Measurements from ENCODE around the gene MED8.

The MED8 gene

DNA sequence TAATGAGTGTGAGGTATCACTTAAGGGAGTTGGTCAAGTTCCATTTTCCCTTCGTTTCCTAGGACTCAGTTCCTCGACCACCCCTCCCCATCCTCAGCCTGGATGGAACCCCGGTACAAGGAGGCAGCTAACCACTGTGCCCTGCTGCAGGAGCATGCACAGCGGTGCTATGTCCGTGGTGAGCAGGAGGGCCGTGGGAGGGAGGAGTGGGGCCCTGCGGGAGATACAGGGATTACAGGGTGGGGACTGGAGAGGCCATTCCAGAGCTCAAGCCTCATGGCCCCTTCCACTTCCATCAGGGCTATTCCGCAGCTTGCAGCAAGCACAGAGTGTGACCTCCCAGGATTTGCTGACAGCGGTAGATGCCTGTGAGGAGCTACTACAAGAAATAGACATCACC, 38.3 kb upstream of the MED8 start:
- no peak for DNase-seq (ENCODE audit: low read depth)
- TF ChIP-seq, protein P1, sequence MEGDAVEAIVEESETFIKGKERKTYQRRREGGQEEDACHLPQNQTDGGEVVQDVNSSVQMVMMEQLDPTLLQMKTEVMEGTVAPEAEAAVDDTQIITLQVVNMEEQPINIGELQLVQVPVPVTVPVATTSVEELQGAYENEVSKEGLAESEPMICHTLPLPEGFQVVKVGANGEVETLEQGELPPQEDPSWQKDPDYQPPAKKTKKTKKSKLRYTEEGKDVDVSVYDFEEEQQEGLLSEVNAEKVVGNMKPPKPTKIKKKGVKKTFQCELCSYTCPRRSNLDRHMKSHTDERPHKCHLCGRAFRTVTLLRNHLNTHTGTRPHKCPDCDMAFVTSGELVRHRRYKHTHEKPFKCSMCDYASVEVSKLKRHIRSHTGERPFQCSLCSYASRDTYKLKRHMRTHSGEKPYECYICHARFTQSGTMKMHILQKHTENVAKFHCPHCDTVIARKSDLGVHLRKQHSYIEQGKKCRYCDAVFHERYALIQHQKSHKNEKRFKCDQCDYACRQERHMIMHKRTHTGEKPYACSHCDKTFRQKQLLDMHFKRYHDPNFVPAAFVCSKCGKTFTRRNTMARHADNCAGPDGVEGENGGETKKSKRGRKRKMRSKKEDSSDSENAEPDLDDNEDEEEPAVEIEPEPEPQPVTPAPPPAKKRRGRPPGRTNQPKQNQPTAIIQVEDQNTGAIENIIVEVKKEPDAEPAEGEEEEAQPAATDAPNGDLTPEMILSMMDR (IDR thresholded peaks at IDR 0.05; ENCODE audit: control insufficient read depth, extremely low read depth, insufficient read depth), result no peak
- H3K4me3 ChIP-seq (ENCODE audit: low read depth, low read length), result no peak overlapping the region

DNA sequence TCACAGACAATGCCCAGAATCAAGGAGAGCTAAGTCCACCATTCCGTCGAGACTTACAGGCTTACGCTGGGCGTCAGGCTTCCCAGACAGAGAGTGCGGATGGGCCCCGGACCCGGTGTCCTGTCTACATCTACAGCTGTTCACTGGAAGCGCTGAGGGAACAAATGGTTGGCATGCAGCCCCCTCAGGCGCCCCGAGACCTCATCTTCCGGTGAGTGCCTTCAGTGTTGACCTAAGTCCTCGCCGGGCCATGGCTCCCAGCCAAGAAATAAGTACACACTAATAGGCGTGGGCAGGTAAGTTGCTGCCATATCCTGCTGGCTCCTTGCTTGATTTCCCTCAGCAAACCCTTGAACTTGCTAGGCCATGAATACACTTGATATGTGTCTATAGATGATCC, 37.9 kb upstream of the MED8 start:
- no peak overlapping the region for H3K4me3 ChIP-seq (ENCODE audit: low read depth, low read length)
- TF ChIP-seq, protein P1 (IDR thresholded peaks at IDR 0.05; ENCODE audit: control insufficient read depth, extremely low read depth, insufficient read depth), result no peak
- peak; percentile 18 for DNase-seq (ENCODE audit: low read depth)

DNA sequence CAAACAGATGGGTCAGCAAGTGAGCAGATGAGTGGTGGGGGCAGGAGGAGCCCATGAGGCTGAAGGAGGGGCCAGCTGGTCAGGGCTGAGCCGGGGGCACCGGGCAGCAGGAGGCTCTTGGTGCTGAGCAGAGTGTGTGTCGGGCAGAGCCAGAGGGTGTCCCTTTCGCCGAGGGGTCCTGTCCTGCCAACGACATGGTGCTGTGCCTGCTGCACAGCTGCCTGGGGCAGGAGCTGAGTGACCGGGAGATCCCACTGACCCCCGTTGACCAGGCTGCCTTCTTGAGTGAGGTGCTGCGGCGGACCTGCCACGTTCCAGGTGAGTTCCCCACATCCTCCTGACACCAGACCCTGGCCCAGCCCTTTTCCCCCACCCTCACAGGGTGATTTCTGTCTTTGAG, 36.6 kb upstream of the MED8 start:
- TF ChIP-seq, protein P1 (IDR thresholded peaks at IDR 0.05; ENCODE audit: control insufficient read depth, extremely low read depth, insufficient read depth), result no peak
- no peak for DNase-seq (ENCODE audit: low read depth)
- H3K4me3 ChIP-seq (ENCODE audit: low read depth, low read length), result no peak overlapping the region

DNA sequence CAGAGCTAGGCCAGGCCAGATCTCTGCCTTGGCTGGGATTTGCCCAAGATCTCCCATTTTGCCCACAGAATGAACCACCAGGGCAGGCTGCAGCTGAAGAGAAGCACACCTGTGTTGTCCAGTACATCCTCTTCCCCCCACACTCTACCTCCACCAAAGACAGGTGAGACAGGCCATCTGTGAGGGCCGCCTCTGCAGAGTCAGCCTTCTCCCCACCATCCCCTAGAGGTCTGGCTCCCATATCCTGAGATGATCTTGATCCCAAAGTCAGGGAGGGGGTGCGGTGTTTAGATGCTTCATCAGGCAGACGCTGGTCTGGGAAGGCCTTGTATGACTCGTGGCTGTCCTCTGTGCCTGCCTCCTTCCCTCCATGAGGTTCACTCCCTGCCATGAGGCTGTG, 35.4 kb upstream of the MED8 start:
- DNase-seq (ENCODE audit: low read depth), result no peak
- H3K4me3 ChIP-seq (ENCODE audit: low read depth, low read length), result no peak overlapping the region

DNA sequence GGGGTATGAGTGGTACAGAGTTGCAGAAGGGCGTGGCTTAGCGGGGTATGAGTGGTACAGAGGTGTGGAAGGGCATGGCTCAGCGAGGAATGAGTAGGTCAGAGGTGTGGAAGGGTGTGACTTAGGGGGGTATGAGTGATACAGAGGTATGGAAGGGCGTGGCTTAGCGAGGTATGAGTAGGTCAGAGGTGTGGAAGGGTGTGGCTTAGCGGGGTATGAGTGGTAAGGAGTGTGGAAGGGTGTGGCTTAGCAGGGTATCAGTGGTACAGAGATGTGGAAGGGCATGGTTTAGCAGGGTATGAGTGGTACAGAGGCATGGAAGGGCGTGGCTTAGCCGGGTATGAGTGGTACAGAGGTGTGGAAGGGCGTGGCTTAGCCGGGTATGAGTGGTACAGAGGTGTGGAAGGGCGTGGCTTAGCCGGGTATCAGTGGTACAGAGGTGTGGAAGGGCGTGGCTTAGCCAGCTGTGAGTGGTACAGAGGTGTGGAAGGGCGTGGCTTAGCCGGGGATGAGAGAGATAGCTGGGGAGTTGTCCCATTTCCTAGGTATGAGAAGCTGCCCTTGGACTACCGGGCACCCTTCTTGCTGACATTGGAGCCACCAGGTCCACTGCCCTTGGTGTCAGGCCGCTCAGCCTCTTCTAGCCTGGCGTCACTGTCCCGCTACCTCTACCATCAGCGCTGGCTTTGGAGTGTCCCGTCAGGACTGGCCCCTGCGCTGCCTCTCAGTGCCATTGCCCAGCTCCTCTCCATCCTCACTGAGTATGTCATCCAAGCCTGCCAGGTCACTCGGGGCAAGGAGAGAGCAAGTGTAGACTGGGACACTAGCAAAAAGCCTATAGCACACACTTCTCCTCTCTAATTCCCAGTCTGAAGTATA, 34.3 kb upstream of the MED8 start:
- TF ChIP-seq, protein P1 (IDR thresholded peaks at IDR 0.05; ENCODE audit: control insufficient read depth, extremely low read depth, insufficient read depth), result no peak
- no peak for DNase-seq (ENCODE audit: low read depth)
- H3K4me3 ChIP-seq (ENCODE audit: low read depth, low read length), result no peak overlapping the region

More for the DNA sequence above, 35.4 kb upstream of the MED8 start:
- TF ChIP-seq, protein P1 (IDR thresholded peaks at IDR 0.05; ENCODE audit: control insufficient read depth, extremely low read depth, insufficient read depth), result no peak

DNA sequence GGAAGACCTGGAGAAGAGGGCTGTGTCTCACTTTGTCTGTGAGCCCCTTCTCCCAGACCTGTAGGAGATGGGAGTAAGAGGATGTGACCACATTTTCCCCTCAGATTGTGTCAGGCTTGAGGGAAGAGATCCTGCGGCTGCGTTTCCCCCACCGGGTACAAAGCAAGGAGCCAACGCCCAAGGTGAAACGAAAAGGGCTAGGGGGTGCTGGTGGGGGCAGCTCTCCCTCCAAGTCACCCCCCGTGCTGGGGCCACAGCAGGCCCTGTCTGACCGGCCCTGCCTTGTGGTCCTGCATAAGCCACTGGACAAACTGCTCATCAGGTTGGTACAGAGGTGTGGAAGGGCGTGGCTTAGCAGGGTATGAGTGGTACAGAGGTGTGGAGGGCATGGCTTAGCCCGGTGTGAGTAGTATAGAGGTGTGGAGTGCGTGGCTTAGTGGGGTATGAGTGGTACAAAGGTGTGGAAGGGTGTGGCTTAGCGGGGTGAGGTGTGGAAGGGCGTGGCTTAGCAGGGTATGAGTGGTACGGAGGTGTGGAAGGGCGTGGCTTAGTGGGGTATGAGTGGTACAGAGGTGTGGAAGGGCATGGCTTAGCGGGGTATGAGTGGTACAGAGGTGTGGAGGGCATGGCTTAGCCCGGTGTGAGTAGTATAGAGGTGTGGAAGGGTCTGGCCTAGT, 33.5 kb upstream of the MED8 start:
- no peak for DNase-seq (ENCODE audit: low read depth)
- TF ChIP-seq, protein P1 (IDR thresholded peaks at IDR 0.05; ENCODE audit: control insufficient read depth, extremely low read depth, insufficient read depth), result no peak
- no peak overlapping the region for H3K4me3 ChIP-seq (ENCODE audit: low read depth, low read length)
